ENCODE data around the gene CAPN3.

Gene CAPN3

DNA sequence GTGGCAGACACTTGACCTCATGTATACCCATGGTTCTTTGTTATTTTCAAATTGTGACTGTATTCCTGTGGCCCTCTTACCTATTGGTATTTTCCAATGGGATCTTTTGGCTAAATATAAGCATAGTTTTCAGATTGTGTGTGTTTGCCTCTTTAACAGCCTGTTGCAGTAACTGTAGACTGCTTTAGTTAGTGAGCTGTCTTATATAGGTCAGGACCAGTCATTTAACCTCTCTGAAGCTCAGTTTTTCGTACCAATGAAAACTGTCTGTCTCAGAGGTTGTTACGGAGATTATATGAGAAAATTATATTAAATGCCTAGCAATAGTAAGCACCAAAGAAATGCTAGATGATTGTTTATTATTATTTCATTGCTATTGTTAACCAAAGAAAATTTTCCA is 29.3 kb upstream of the CAPN3 start:
- Histone ChIP-seq H3K9ac (ENCODE audit: low read depth, low read length, poor library complexity) (no peak overlapping the region), H4K91ac (ENCODE audit: low read depth, low read length, poor library complexity) (no peak overlapping the region), H2BK15ac (ENCODE audit: low read length) (no peak overlapping the region), H3K4ac (ENCODE audit: low read length) (no peak overlapping the region), H2BK120ac (ENCODE audit: low read depth, low read length) (no peak overlapping the region), H3K79me1 (ENCODE audit: low read depth, low read length) (no peaks in the 10 kb centered on the region), H2AK5ac (ENCODE audit: low read depth, low read length) (no peak overlapping the region), H3K36me3 (replicated peaks in 1 of 2; ENCODE audit: control insufficient read depth in 2 of 2, insufficient read depth in 2 of 2, low read length in 2 of 2) (peaks cover 0 to 3% of the 10 kb centered on the region in 2 donors), H2BK12ac (ENCODE audit: low read length) (no peak overlapping the region), H3K27ac (replicated peaks; ENCODE audit: low read length) (no peak overlapping the region), H3K14ac (ENCODE audit: low read length) (no peak overlapping the region), H3K27me3 (ENCODE audit: control insufficient read depth in 3 of 3, insufficient read depth in 3 of 3, low read depth in 1 of 3, low read length in 3 of 3) (no peaks in the 10 kb centered on the region), H2AFZ (ENCODE audit: low read length) (no peak overlapping the region), H2BK5ac (ENCODE audit: low read length) (no peak overlapping the region), H3K4me1 (ENCODE audit: control insufficient read depth in 2 of 2, insufficient read depth in 1 of 2, low read depth in 1 of 2, low read length in 2 of 2) (no peaks in the 10 kb centered on the region), H3K18ac (ENCODE audit: low read length) (no peak overlapping the region), H3K4me3 (ENCODE audit: low read length in 2 of 2) (no peak overlapping the region), H4K8ac (ENCODE audit: low read depth, low read length) (no peak overlapping the region), H3K23ac (ENCODE audit: low read depth, low read length, poor library complexity) (no peak overlapping the region), H3K4me2 (ENCODE audit: insufficient read depth, low read length, poor library complexity, severe bottlenecking) (no peak overlapping the region), H3K9me3 (replicated peaks in 1 of 2; ENCODE audit: control insufficient read depth in 2 of 2, insufficient read depth in 1 of 2, low read depth in 1 of 2, low read length in 2 of 2) (peaks cover 0 to 6% of the 10 kb centered on the region in 2 donors)
- WGBS, 2 donors (ENCODE audit: extremely low coverage in 2 of 2, insufficient read length in 2 of 2, insufficient replicate concordance in 1 of 2): no CpG with 5 or more reads among the region's 2 CpGs
- DNase-seq (ENCODE audit: low spot score): no peak

DNA sequence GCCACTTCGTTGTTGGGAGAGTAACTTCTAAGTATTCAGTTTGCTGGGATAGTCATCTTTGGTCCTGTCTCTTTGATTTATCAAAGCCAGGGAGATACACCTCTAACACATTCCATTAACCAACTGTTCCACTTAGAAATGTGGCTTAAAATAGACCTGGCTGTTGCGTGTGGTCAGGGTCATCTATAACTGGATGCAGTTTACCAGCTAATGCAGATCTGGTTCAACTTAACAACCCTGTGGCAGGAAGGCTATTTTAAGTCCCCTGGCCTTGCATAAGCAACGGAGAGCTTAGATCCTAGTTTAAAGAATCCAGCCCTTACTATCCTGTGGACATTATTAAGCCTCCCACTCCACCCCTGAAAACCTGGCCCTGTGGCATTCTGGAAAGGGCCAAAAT is 28.1 kb upstream of the CAPN3 start:
- H3K9me3 ChIP-seq (replicated peaks in 1 of 2; ENCODE audit: control insufficient read depth in 2 of 2, insufficient read depth in 1 of 2, low read depth in 1 of 2, low read length in 2 of 2): peaks cover 0 to 12% of the 10 kb centered on the region in 2 donors
- no peak overlapping the region for H3K18ac ChIP-seq (ENCODE audit: low read length)
- H2BK120ac ChIP-seq (ENCODE audit: low read depth, low read length): no peak overlapping the region
- no peak overlapping the region for H3K4me2 ChIP-seq (ENCODE audit: insufficient read depth, low read length, poor library complexity, severe bottlenecking)
- H3K4me3 ChIP-seq (ENCODE audit: low read length in 2 of 2): no peak overlapping the region
- H3K4me1 ChIP-seq (ENCODE audit: control insufficient read depth in 2 of 2, insufficient read depth in 1 of 2, low read depth in 1 of 2, low read length in 2 of 2): no peaks in the 10 kb centered on the region
- H2BK12ac ChIP-seq (ENCODE audit: low read length): no peak overlapping the region
- WGBS, 2 donors (ENCODE audit: extremely low coverage in 2 of 2, insufficient read length in 2 of 2, insufficient replicate concordance in 1 of 2): no CpG with 5 or more reads among the region's 3 CpGs
- no peak overlapping the region for H2BK5ac ChIP-seq (ENCODE audit: low read length)
- H3K23ac ChIP-seq (ENCODE audit: low read depth, low read length, poor library complexity): no peak overlapping the region
- H4K8ac ChIP-seq (ENCODE audit: low read depth, low read length): no peak overlapping the region
- no peak overlapping the region for H2BK15ac ChIP-seq (ENCODE audit: low read length)
- no peak overlapping the region for H4K91ac ChIP-seq (ENCODE audit: low read depth, low read length, poor library complexity)
- H3K4ac ChIP-seq (ENCODE audit: low read length): no peak overlapping the region
- H3K79me1 ChIP-seq (ENCODE audit: low read depth, low read length): no peaks in the 10 kb centered on the region
- no peak overlapping the region for H3K27ac ChIP-seq (replicated peaks; ENCODE audit: low read length)
- no peak for DNase-seq (ENCODE audit: low spot score)
- no peaks in the 10 kb centered on the region for H3K27me3 ChIP-seq (ENCODE audit: control insufficient read depth in 3 of 3, insufficient read depth in 3 of 3, low read depth in 1 of 3, low read length in 3 of 3)
- H2AK5ac ChIP-seq (ENCODE audit: low read depth, low read length): no peak overlapping the region
- H3K9ac ChIP-seq (ENCODE audit: low read depth, low read length, poor library complexity): no peak overlapping the region
- peaks cover 0 to under 1% of the 10 kb centered on the region in 2 donors for H3K36me3 ChIP-seq (replicated peaks in 1 of 2; ENCODE audit: control insufficient read depth in 2 of 2, insufficient read depth in 2 of 2, low read length in 2 of 2)
- H3K14ac ChIP-seq (ENCODE audit: low read length): no peak overlapping the region
- H2AFZ ChIP-seq (ENCODE audit: low read length): no peak overlapping the region

DNA sequence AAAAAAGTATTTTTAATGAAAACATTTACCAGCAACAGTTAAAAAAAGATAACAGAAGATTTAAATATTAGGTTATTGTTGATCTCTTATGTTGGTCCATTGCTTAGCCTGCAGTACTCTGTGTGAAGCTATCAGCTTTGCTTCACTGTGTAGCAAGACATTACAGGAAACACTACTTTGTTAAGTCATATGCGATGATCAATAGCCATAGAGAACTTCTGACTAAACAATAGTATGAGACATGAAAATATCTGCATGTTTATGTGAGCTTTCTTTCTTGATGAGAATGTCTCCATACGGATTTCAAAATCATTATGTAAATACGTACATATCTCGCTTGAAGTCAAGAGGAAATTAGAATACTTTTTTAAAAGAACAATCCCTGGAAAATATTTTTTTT is 27.0 kb upstream of the CAPN3 start:
- no peak overlapping the region for H4K91ac ChIP-seq (ENCODE audit: low read depth, low read length, poor library complexity)
- no CpG with 5 or more reads among the region's 4 CpGs for WGBS, 2 donors (ENCODE audit: extremely low coverage in 2 of 2, insufficient read length in 2 of 2, insufficient replicate concordance in 1 of 2)
- H3K14ac ChIP-seq (ENCODE audit: low read length): no peak overlapping the region
- no peaks in the 10 kb centered on the region for H3K79me1 ChIP-seq (ENCODE audit: low read depth, low read length)
- no peak overlapping the region for H3K23ac ChIP-seq (ENCODE audit: low read depth, low read length, poor library complexity)
- no peak overlapping the region for H2AFZ ChIP-seq (ENCODE audit: low read length)
- no peak overlapping the region for H4K8ac ChIP-seq (ENCODE audit: low read depth, low read length)
- no peak overlapping the region for H3K9ac ChIP-seq (ENCODE audit: low read depth, low read length, poor library complexity)
- no peaks in the 10 kb centered on the region for H3K27me3 ChIP-seq (ENCODE audit: control insufficient read depth in 3 of 3, insufficient read depth in 3 of 3, low read depth in 1 of 3, low read length in 3 of 3)
- H3K36me3 ChIP-seq (replicated peaks in 1 of 2; ENCODE audit: control insufficient read depth in 2 of 2, insufficient read depth in 2 of 2, low read length in 2 of 2): no peaks in the 10 kb centered on the region
- H3K4me1 ChIP-seq (ENCODE audit: control insufficient read depth in 2 of 2, insufficient read depth in 1 of 2, low read depth in 1 of 2, low read length in 2 of 2): no peaks in the 10 kb centered on the region
- H3K9me3 ChIP-seq (replicated peaks in 1 of 2; ENCODE audit: control insufficient read depth in 2 of 2, insufficient read depth in 1 of 2, low read depth in 1 of 2, low read length in 2 of 2): peaks cover 0 to 12% of the 10 kb centered on the region in 2 donors
- no peak overlapping the region for H3K18ac ChIP-seq (ENCODE audit: low read length)
- DNase-seq (ENCODE audit: low spot score): no peak
- H2BK12ac ChIP-seq (ENCODE audit: low read length): no peak overlapping the region
- H3K4me3 ChIP-seq (ENCODE audit: low read length in 2 of 2): no peak overlapping the region
- H2BK5ac ChIP-seq (ENCODE audit: low read length): no peak overlapping the region
- H2AK5ac ChIP-seq (ENCODE audit: low read depth, low read length): no peak overlapping the region
- H2BK120ac ChIP-seq (ENCODE audit: low read depth, low read length): no peak overlapping the region
- no peak overlapping the region for H3K4ac ChIP-seq (ENCODE audit: low read length)
- H3K27ac ChIP-seq (replicated peaks; ENCODE audit: low read length): no peak overlapping the region
- H3K4me2 ChIP-seq (ENCODE audit: insufficient read depth, low read length, poor library complexity, severe bottlenecking): no peak overlapping the region
- H2BK15ac ChIP-seq (ENCODE audit: low read length): no peak overlapping the region

DNA sequence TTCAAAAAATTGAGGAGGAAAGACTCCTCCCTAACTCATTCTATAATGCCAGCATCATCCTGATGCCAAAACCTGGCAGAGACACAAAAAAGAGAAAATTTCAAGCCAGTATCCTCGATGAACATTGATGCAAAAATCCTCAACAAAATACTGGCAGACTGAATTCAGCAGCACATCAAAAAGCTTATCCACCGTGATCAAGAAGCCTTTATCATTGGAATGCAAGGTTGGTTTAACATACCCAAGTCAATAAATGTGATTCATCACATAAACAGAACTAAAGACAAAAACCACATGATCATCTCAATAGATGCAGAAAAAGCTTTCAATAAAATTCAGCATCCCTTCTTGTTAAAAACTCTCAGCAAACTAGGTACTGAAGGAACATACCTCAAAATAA is 24.2 kb upstream of the CAPN3 start:
- no peak overlapping the region for H2BK15ac ChIP-seq (ENCODE audit: low read length)
- no peak for DNase-seq (ENCODE audit: low spot score)
- H3K4me3 ChIP-seq (ENCODE audit: low read length in 2 of 2): no peak overlapping the region
- H3K4me1 ChIP-seq (ENCODE audit: control insufficient read depth in 2 of 2, insufficient read depth in 1 of 2, low read depth in 1 of 2, low read length in 2 of 2): no peaks in the 10 kb centered on the region
- WGBS, 2 donors (ENCODE audit: extremely low coverage in 2 of 2, insufficient read length in 2 of 2, insufficient replicate concordance in 1 of 2): no CpG with 5 or more reads among the region's 2 CpGs
- no peaks in the 10 kb centered on the region for H3K79me1 ChIP-seq (ENCODE audit: low read depth, low read length)
- no peaks in the 10 kb centered on the region for H3K27me3 ChIP-seq (ENCODE audit: control insufficient read depth in 3 of 3, insufficient read depth in 3 of 3, low read depth in 1 of 3, low read length in 3 of 3)
- peaks cover 0 to 12% of the 10 kb centered on the region in 2 donors for H3K9me3 ChIP-seq (replicated peaks in 1 of 2; ENCODE audit: control insufficient read depth in 2 of 2, insufficient read depth in 1 of 2, low read depth in 1 of 2, low read length in 2 of 2)
- no peak overlapping the region for H2BK5ac ChIP-seq (ENCODE audit: low read length)
- no peak overlapping the region for H4K8ac ChIP-seq (ENCODE audit: low read depth, low read length)
- no peak overlapping the region for H4K91ac ChIP-seq (ENCODE audit: low read depth, low read length, poor library complexity)
- no peak overlapping the region for H2BK12ac ChIP-seq (ENCODE audit: low read length)
- no peak overlapping the region for H2AFZ ChIP-seq (ENCODE audit: low read length)
- no peaks in the 10 kb centered on the region for H3K36me3 ChIP-seq (replicated peaks in 1 of 2; ENCODE audit: control insufficient read depth in 2 of 2, insufficient read depth in 2 of 2, low read length in 2 of 2)
- H3K14ac ChIP-seq (ENCODE audit: low read length): no peak overlapping the region
- no peak overlapping the region for H3K4me2 ChIP-seq (ENCODE audit: insufficient read depth, low read length, poor library complexity, severe bottlenecking)
- no peak overlapping the region for H3K4ac ChIP-seq (ENCODE audit: low read length)
- H3K27ac ChIP-seq (replicated peaks; ENCODE audit: low read length): no peak overlapping the region
- H3K18ac ChIP-seq (ENCODE audit: low read length): no peak overlapping the region
- H3K9ac ChIP-seq (ENCODE audit: low read depth, low read length, poor library complexity): no peak overlapping the region
- H2AK5ac ChIP-seq (ENCODE audit: low read depth, low read length): no peak overlapping the region
- no peak overlapping the region for H2BK120ac ChIP-seq (ENCODE audit: low read depth, low read length)
- H3K23ac ChIP-seq (ENCODE audit: low read depth, low read length, poor library complexity): no peak overlapping the region
